Ovary (tissue), 9 donors: Measurements from ENCODE around the gene BAIAP3. TPM values are rescaled to one million over a fixed set of nuclear protein-coding genes. Genes with fewer than 3 reads are reported as not detected.

Experiments
- DNase-seq, 5 donors: peaks; one replicate each; pipeline ENCODE4 v3.0.0-alpha.2; 2019 to 2020
- H3K27ac ChIP-seq, 2 donors: fragments of 200-600 bp; one replicate each; pipeline versions ENCODE4 v1.5.1 to v1.8.0; 2019 to 2022
- H3K27me3 ChIP-seq: fragments of 200-600 bp; one replicate; pipeline ENCODE4 v1.8.0; 2022
- H3K36me3 ChIP-seq: fragments of 200-600 bp; sonication (generic); one replicate; pipeline ENCODE4 v1.5.1; 2019
- H3K4me1 ChIP-seq: one replicate; pipeline ENCODE4 v1.8.1; 2013; ENCODE audit warnings: mild to moderate bottlenecking, moderate library complexity; ENCODE audit not compliant: insufficient read depth
- H3K4me3 ChIP-seq: fragments of 200-600 bp; sonication (generic); one replicate; pipeline ENCODE4 v1.5.1; 2017
- H3K9me3 ChIP-seq, 2 donors: fragments of 200-600 bp in 1 of 2; sonication (generic) in 1 of 2; one replicate each; pipeline versions ENCODE4 v1.5.1 to v1.8.1; 2013 to 2019; ENCODE audit warnings: mild to moderate bottlenecking in 1 of 2, moderate library complexity in 1 of 2
- CTCF ChIP-seq, 3 donors: fragments of 450-650 bp in 2 of 3; fragments of 200-600 bp in 1 of 3; IDR thresholded peaks; one replicate each; pipeline versions ENCODE4 v1.5.1 to v1.8.0; 2016 to 2022; ENCODE audit warnings: antibody characterized with exemption in 3 of 3, mild to moderate bottlenecking in 1 of 3
- EP300 ChIP-seq: sonication (generic); formaldehyde crosslinking; IDR thresholded peaks from one replicate; pipeline ENCODE4 v1.6.1; 2017; ENCODE audit warnings: antibody characterized with exemption
- POLR2A ChIP-seq: fragments of 450-650 bp; IDR thresholded peaks from one replicate; pipeline ENCODE4 v1.6.1; 2017; ENCODE audit warnings: antibody characterized with exemption, mild to moderate bottlenecking, moderate library complexity
- WGBS, 3 donors: extraction: QIAGEN DNeasy Blood & Tissue Kit in 1 of 3; methylation state at CpG; one replicate each; pipeline versions ENCODE4 v1.1.5 to v1.1.7; 2013 to 2017; 5-methylcytosine and 5-hydroxymethylcytosine counted together
- intact Hi-C, 4 donors: fragments of 100-400 bp; cut with DNase I; formaldehyde crosslinking; loops; one replicate each; pipeline versions ENCODE4 v1.11.0 to v1.15.1; 2022 to 2023
- polyA plus RNA-seq, 2 donors: library from polyadenylated mRNA; stranded (reverse); fragments of 200-250 nt in 1 of 2; fragments of 350-450 nt in 1 of 2; fragmentation: Illumina TruSeq in 1 of 2; extraction: RNeasy Lipid Tissue Mini Kit (QIAGEN cat#74804) in 1 of 2; gene quantifications; one replicate each; pipeline ENCODE4 v1.2.3, GENCODE V29; 2013 to 2014
- total RNA-seq, 7 donors: library from RNA; depleted of rRNA in 2 of 7; stranded (reverse); fragments of >200 nt in 2 of 7; fragmentation: NEBNext Ultra II Directional in 3 of 7; extraction: Animal tissue kit (Norgen Biotek cat#: 25700) in 3 of 7; gene quantifications; one replicate each; pipeline versions ENCODE4 v1.1.0 to v1.2.4, GENCODE V29; 2016 to 2023
- donor health status: DM: no; HTN: no; CAD: no; lungs with moderate emphysema.
- donor health status: DM: no; HTN: no; CAD: no.
- donor health status: Bipolar disorder and iron deficiency.
- donor health status: DM: yes; HTN: yes; CAD: no.
- donor health status: DM: no; HTN: no; CAD: no.
- donor health status: DM: yes; HTN: yes; CAD: no.

BAIAP3 gene
- total and polyA plus RNA-seq, 9 donors = 0.25 to 26.1 (median 1.2) TPM

DNA sequence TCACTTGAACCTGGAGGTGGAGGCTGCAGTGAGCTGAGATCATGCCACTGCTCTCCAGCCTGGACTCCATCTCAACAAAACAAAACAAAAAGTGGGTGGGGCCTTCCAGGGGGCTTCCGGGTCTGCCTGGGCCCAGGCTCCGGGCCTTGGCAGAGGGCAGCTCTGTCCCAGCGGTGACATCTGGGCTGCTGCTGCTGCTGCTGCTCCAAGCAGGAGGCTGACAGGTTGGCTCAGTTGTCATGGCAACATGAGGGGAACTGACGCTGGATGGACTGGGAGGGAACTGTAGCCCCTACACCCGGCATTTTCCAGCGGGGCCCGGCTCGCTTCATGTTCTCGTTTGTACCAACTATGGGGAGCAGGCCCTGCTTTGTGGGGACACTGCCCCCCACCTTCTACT, 4.0 kb downstream of the BAIAP3 start:
- Histone ChIP-seq H3K4me1 (no peaks in the 10 kb centered on the region), H3K4me3 (no peak overlapping the region), H3K27me3 (no peaks in the 10 kb centered on the region), H3K9me3 (no peaks in the 10 kb centered on the region), H3K36me3 (no peaks in the 10 kb centered on the region), H3K27ac (no peak overlapping the region)
- 29 to 44% (median 32%) methylated on average over 7 to 9 of the region's 9 CpGs for WGBS, 3 donors
- intact Hi-C loops = no loop called here
- TF ChIP-seq POLR2A = no peak
- TF ChIP-seq EP300 = no peak
- TF ChIP-seq CTCF (IDR thresholded peaks at IDR 0.05) = no peak
- no peak for DNase-seq

GRCh38 chr16:1338119-1338730, 4.8 kb downstream of the BAIAP3 start:
- H3K4me3 ChIP-seq = no peak overlapping the region
- no peak overlapping the region for H3K27ac ChIP-seq
- H3K36me3 ChIP-seq = no peaks in the 10 kb centered on the region
- no peak for TF ChIP-seq EP300
- no peak for TF ChIP-seq CTCF (IDR thresholded peaks at IDR 0.05)
- no peak for TF ChIP-seq POLR2A
- intact Hi-C loops = no loop called here
- 43 to 49% (median 47%) methylated on average over 7 to 30 of the region's 30 CpGs for WGBS, 3 donors
- H3K4me1 ChIP-seq = peaks cover 3% of the 10 kb centered on the region
- no peak for DNase-seq
- no peaks in the 10 kb centered on the region for H3K27me3 ChIP-seq
- H3K9me3 ChIP-seq = no peaks in the 10 kb centered on the region

GRCh38 chr16:1338855-1339675, 5.6 kb downstream of the BAIAP3 start:
- 57 to 65% (median 63%) methylated on average over 21 to 31 of the region's 31 CpGs for WGBS, 3 donors
- no peaks in the 10 kb centered on the region for H3K27me3 ChIP-seq

More at GRCh38 chr16:1338855-1339675, 5.6 kb downstream of the BAIAP3 start:
- TF ChIP-seq EP300 (no peak), POLR2A (no peak), CTCF (IDR thresholded peaks at IDR 0.05) (no peak)
- Histone ChIP-seq H3K4me3 (no peak overlapping the region), H3K36me3 (no peaks in the 10 kb centered on the region), H3K27ac (no peak overlapping the region), H3K4me1 (peaks cover 3% of the 10 kb centered on the region), H3K9me3 (no peaks in the 10 kb centered on the region)
- no peak for DNase-seq
- intact Hi-C loops = no loop called here
